SH-SY5Y (cell line): ENCODE results near the gene PAWR.

Experiments used
- GATA2 ChIP-seq: IDR thresholded peaks from 2 replicates; pipeline ENCODE4 v1.6.1; 2011; ENCODE audit warnings: mild to moderate bottlenecking, low read depth, low read length
- GATA3 ChIP-seq: IDR thresholded peaks from 2 replicates; pipeline ENCODE4 v1.6.1; 2011; ENCODE audit warnings: low read depth, mild to moderate bottlenecking, low read length, moderate library complexity

DNA sequence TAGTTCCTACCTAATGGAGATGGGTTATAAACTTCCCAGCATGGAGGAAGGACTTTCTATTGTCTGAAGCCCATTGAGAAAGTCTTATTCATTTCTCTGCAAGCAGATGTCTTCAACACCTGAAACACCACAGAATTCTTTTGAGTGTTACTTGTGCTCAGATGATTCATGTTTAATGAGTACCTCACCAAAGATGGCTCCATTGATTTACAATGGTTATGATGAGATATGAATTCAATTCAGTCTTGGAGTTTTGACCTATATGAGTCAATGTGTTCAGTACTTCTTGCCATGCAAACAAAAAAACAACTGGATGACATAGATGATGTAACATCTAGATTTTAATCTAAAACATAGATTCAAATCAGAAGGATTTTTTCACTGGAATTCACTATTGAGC, 15.4 kb upstream of the PAWR start:
- TF ChIP-seq GATA2: no peak
- no peak for TF ChIP-seq GATA3
